GM12878 (cell line): ENCODE results near the gene TEX2. TPM values are rescaled to one million over a fixed set of nuclear protein-coding genes. Genes with fewer than 3 reads are reported as not detected.

ENCODE experiments used
- ATAC-seq: fragments of 200-7000 bp; cut with Tn5 transposase; 3 replicates; pipeline ENCODE4 v1.9.1; 2020; ENCODE audit warnings: mild to moderate bottlenecking, moderate library complexity
- BruUV-seq: library from RNA; stranded (reverse); fragments of 400-500 nt; replicated peaks from 2 replicates; lab custom pipeline; 2021; lab: Mats Ljungman, UMichigan
- CTCF ChIA-PET: fragments of 300-600 bp; sonication (Branson Sonifier 250); formaldehyde crosslinking; extraction: SDS; loops from one replicate; lab custom pipeline; 2021; ENCODE audit warnings: inconsistent platforms; lab: Yijun Ruan, JAX
- POLR2A ChIA-PET: fragments of 350-600 bp; formaldehyde crosslinking; extraction: SDS; loops from one replicate; lab custom pipeline; 2021; ENCODE audit warnings: inconsistent platforms; lab: Charles Lee
- RAD21 ChIA-PET: fragments of 300-600 bp; sonication (Branson Sonifier 250); formaldehyde crosslinking; loops from one replicate; lab custom pipeline; 2023; ENCODE audit warnings: antibody characterized with exemption; ENCODE audit not compliant: unreplicated experiment; lab: Charles Lee
- SMC1A ChIA-PET: fragments of 300-600 bp; sonication (Branson Sonifier 250); formaldehyde crosslinking; loops from one replicate; lab custom pipeline; 2023; ENCODE audit not compliant: unreplicated experiment, uncharacterized antibody; lab: Charles Lee
- DNase-seq: peaks from one replicate; pipeline ENCODE4 v3.0.0-alpha.2; 2011; ENCODE audit warnings: low read depth, low spot score
- FAIRE-seq: peaks from 3 replicates; lab custom pipeline; 2011; peaks lifted over from hg19 to GRCh38; lab: Jason Lieb, UNC
- H2AFZ ChIP-seq: 2 replicates; pipeline ENCODE4 v1.6.0; 2011; ENCODE audit warnings: low read depth, low read length, control low read depth; ENCODE audit not compliant: control insufficient read depth
- H3K27ac ChIP-seq: 2 replicates; pipeline ENCODE4 v1.5.1; 2011; ENCODE audit warnings: control low read depth; ENCODE audit not compliant: control insufficient read depth, insufficient read depth
- H3K27me3 ChIP-seq, 2 experiments: replicated peaks in 1 of 2; 2 replicates each; pipeline versions ENCODE4 v1.6.0 to v1.6.1; 2011; ENCODE audit warnings: low read length in 1 of 2; ENCODE audit not compliant: control insufficient read depth in 2 of 2, insufficient read depth in 2 of 2
- H3K36me3 ChIP-seq, 2 experiments: 2 replicates each; pipeline ENCODE4 v1.5.1; 2011; ENCODE audit warnings: low read length in 1 of 2; ENCODE audit not compliant: control insufficient read depth in 2 of 2, insufficient read depth in 2 of 2
- H3K4me1 ChIP-seq: 2 replicates; pipeline ENCODE4 v1.6.1; 2011; ENCODE audit warnings: mild to moderate bottlenecking, low read length, moderate library complexity, mixed read lengths; ENCODE audit not compliant: control insufficient read depth, insufficient read depth
- H3K4me2 ChIP-seq: 2 replicates; pipeline ENCODE4 v1.6.0; 2011; ENCODE audit warnings: control low read depth; ENCODE audit not compliant: control insufficient read depth, insufficient read depth
- H3K4me3 ChIP-seq: fragments of 200-600 bp; sonication (generic); 2 replicates; pipeline ENCODE4 v1.5.1; 2016
- H3K79me2 ChIP-seq: 2 replicates; pipeline ENCODE4 v1.6.0; 2011; ENCODE audit warnings: low read length; ENCODE audit not compliant: control insufficient read depth, insufficient read depth
- H3K9ac ChIP-seq: 2 replicates; pipeline ENCODE4 v1.8.0; 2011; ENCODE audit warnings: low read length, control low read depth, mixed read lengths; ENCODE audit not compliant: control insufficient read depth, insufficient read depth
- H3K9me3 ChIP-seq: replicated peaks from 3 replicates; pipeline ENCODE4 v1.5.1; 2011; ENCODE audit warnings: mild to moderate bottlenecking, low read length; ENCODE audit not compliant: control insufficient read depth, insufficient read depth
- H4K20me1 ChIP-seq: 2 replicates; pipeline ENCODE4 v1.6.0; 2011; ENCODE audit not compliant: control insufficient read depth, insufficient read depth
- EGR1 ChIP-seq, 2 experiments: IDR thresholded peaks; 1 replicate in 1 of 2; 2 replicates in 1 of 2; pipeline ENCODE4 v1.6.1; 2011 to 2012; ENCODE audit warnings: low read depth in 2 of 2, low read length in 2 of 2, borderline replicate concordance in 1 of 2, mild to moderate bottlenecking in 1 of 2, moderate library complexity in 1 of 2
- ESRRA ChIP-seq: IDR thresholded peaks from 2 replicates; pipeline ENCODE4 v1.6.1; 2012; ENCODE audit warnings: mild to moderate bottlenecking, low read length, improper control_type of control experiment
- PBX3 ChIP-seq: IDR thresholded peaks from 2 replicates; pipeline ENCODE4 v1.6.1; 2011; ENCODE audit warnings: mild to moderate bottlenecking, low read depth, low read length, moderate library complexity; ENCODE audit not compliant: insufficient replicate concordance
- RAD51 ChIP-seq: fragments of 450-650 bp; IDR thresholded peaks from 2 replicates; pipeline ENCODE4 v1.6.1; 2016; ENCODE audit warnings: moderate library complexity, mild to moderate bottlenecking, inconsistent platforms
- TCF3 ChIP-seq: IDR thresholded peaks from 2 replicates; pipeline ENCODE4 v1.6.1; 2012; ENCODE audit warnings: low read depth, mild to moderate bottlenecking, low read length, borderline replicate concordance; ENCODE audit not compliant: insufficient read depth
- WGBS: methylation state at CpG from one replicate; pipeline ENCODE4 v1.1.6; 2016; ENCODE audit warnings: low lambda C conversion rate; ENCODE audit not compliant: insufficient replicate concordance, insufficient coverage; ENCODE audit errors: missing lambda C conversion rate; 5-methylcytosine and 5-hydroxymethylcytosine counted together
- in situ Hi-C: fragments of 300-500 bp; cut with MboI; formaldehyde crosslinking; loops from 9 replicates; pipeline ENCODE4 v1.14.3; 2018; ENCODE audit warnings: mixed read lengths
- intact Hi-C: fragments of 100-400 bp; cut with micrococcal nuclease; formaldehyde crosslinking; loops from one replicate; pipeline ENCODE4 v1.14.2; 2022; ENCODE audit not compliant: unreplicated experiment
- polyA plus RNA-seq, 11 experiments: library from polyadenylated mRNA; depleted of rRNA in 4 of 11; unstranded in 6 of 11; stranded (reverse) in 5 of 11; fragments of >200 nt; fragmentation: Nextera tagmentation in 4 of 11; fragmentation: Illumina TruSeq in 1 of 11; extraction: Ambion mirVana in 4 of 11; extraction: Trizol in 1 of 11; gene quantifications; 1 replicate in 1 of 11; 2 replicates in 10 of 11; pipeline versions ENCODE4 v1.2.1 to v1.2.3, GENCODE V29; 2011 to 2016; ENCODE audit warnings: inconsistent platforms in 2 of 11, missing spikeins in 2 of 11, low read depth in 1 of 11
- total RNA-seq, 4 experiments: library from RNA; depleted of rRNA in 3 of 4; stranded (reverse); fragments of >200 nt in 3 of 4; fragmentation: Illumina TruSeq in 1 of 4; extraction: Trizol in 1 of 4; gene quantifications; 2 replicates each; pipeline versions ENCODE4 v1.2.1 to v1.2.3, GENCODE V29; 2013 to 2021
- TF ChIP-seq, protein P1 (sequence below): fragments of 450-650 bp; IDR thresholded peaks from 2 replicates; pipeline ENCODE4 v1.6.1; 2016; ENCODE audit warnings: mild to moderate bottlenecking

TEX2 gene
- total and polyA plus RNA-seq, 10 of the 15 experiments (the other 5 are each of a cell fraction or from before 2014, with no cell fraction given), result 3.8 to 19.9 (median 15.8) TPM

GRCh38 chr17:64300699-64300965 is 37.6 kb upstream of the TEX2 start:
- no peak for ATAC-seq
- Histone ChIP-seq H3K4me2 (no peak overlapping the region), H3K36me3 (no peaks in the 10 kb centered on the region), H3K27me3 (peaks cover 0 to 3% of the 10 kb centered on the region in 2 experiments; a peak in 1 of 4 replicates), H3K79me2 (no peaks in the 10 kb centered on the region), H3K9me3 (no peaks in the 10 kb centered on the region), H3K4me3 (no peak overlapping the region), H2AFZ (no peak overlapping the region), H4K20me1 (no peaks in the 10 kb centered on the region), H3K9ac (no peak overlapping the region), H3K4me1 (no peaks in the 10 kb centered on the region), H3K27ac (no peak overlapping the region)
- TF ChIP-seq TCF3, result no peak
- no peak for TF ChIP-seq ESRRA
- TF ChIP-seq, protein P1, sequence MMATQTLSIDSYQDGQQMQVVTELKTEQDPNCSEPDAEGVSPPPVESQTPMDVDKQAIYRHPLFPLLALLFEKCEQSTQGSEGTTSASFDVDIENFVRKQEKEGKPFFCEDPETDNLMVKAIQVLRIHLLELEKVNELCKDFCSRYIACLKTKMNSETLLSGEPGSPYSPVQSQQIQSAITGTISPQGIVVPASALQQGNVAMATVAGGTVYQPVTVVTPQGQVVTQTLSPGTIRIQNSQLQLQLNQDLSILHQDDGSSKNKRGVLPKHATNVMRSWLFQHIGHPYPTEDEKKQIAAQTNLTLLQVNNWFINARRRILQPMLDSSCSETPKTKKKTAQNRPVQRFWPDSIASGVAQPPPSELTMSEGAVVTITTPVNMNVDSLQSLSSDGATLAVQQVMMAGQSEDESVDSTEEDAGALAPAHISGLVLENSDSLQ, result no peak
- no peak for TF ChIP-seq EGR1 (IDR thresholded peaks at IDR 0.05; ENCODE audit: borderline replicate concordance in 1 of 2, low read depth in 2 of 2, low read length in 2 of 2)
- no peak for TF ChIP-seq PBX3
- TF ChIP-seq RAD51, result no peak
- no TSS peak for BruUV-seq
- ChIA-PET CTCF (interaction anchor here (0.9 to 31.7 kb wide), 4 partner anchors 9 to 120 kb away, joined by 3 to 627 read pairs (median 4); no protein-coding TSS in a partner anchor), RAD21 (interaction anchor here (2.5 kb wide), 1 partner anchor 119 kb away, joined by 9 read pairs; no protein-coding TSS in a partner anchor), SMC1A (interaction anchor here (0.7 to 6.4 kb wide), 4 partner anchors 13 to 190 kb away, joined by 3 to 83 read pairs (median 3); no protein-coding TSS in a partner anchor), POLR2A (interaction anchor here (0.6 kb wide), 3 partner anchors 128 to 375 kb away, joined by 3 to 6 read pairs (median 3); no protein-coding TSS in a partner anchor)
- DNase-seq, result no peak
- WGBS, result 85% methylated on average over 8 of the region's 8 CpGs
- intact Hi-C loops (no loop called here), in situ Hi-C loops (no loop called here)
- FAIRE-seq, result no peak
